Stimulated activated CD4-positive, alpha-beta T cell treated with anti-CD3 and anti-CD28 coated beads, Interleukin-2, amount 100 ng/mL, for 48 hours (primary cell): Measurements from ENCODE around the gene CDKN2AIP.
A peak's percentile ranks its signal among the peaks of the same experiment; 100 is the strongest.
"Not testable (repeated sequence)": the region's sequence is repeated elsewhere in the genome, so short reads cannot be mapped to it uniquely, and the experiment has no call there.

Experiments
- DNase-seq, 2 donors: peaks; one replicate each; pipeline ENCODE4 v3.0.0-alpha.2; 2020

Gene CDKN2AIP

GRCh38 chr4:183413234-183414200, 30.9 kb upstream of the CDKN2AIP start:
- no peak for DNase-seq

GRCh38 chr4:183416879-183417755, 27.3 kb upstream of the CDKN2AIP start:
- no peak for DNase-seq

- no peak for DNase-seq
These were observed 21.3 kb upstream of the CDKN2AIP start for GRCh38 chr4:183422962-183423631.

GRCh38 chr4:183424109-183424744, 20.2 kb upstream of the CDKN2AIP start:
- no peak for DNase-seq

GRCh38 chr4:183426507-183426906, 17.9 kb upstream of the CDKN2AIP start:
- no peak for DNase-seq

GRCh38 chr4:183429489-183429888, 14.9 kb upstream of the CDKN2AIP start:
- DNase-seq, result no peak

GRCh38 chr4:183430317-183430993, 14.0 kb upstream of the CDKN2AIP start:
- peak in 1 of 2 donors; percentile 21 for DNase-seq

GRCh38 chr4:183430994-183431347, 13.5 kb upstream of the CDKN2AIP start:
- no peak for DNase-seq

GRCh38 chr4:183431614-183432013, 12.8 kb upstream of the CDKN2AIP start:
- DNase-seq, result no peak

GRCh38 chr4:183433183-183433582, 11.3 kb upstream of the CDKN2AIP start:
- not testable (repeated sequence) for DNase-seq

GRCh38 chr4:183434264-183434663, 10.2 kb upstream of the CDKN2AIP start:
- DNase-seq, result no peak

GRCh38 chr4:183434666-183435190, 9.7 kb upstream of the CDKN2AIP start:
- no peak for DNase-seq

- DNase-seq, result no peak
These were observed 8.6 kb upstream of the CDKN2AIP start for GRCh38 chr4:183435803-183436202.

- no peak for DNase-seq
These were observed 8.0 kb upstream of the CDKN2AIP start for GRCh38 chr4:183436417-183436816.

- DNase-seq, result no peak
These were observed 7.0 kb upstream of the CDKN2AIP start for GRCh38 chr4:183437452-183437851.

- DNase-seq, result no peak
These were observed 5.8 kb upstream of the CDKN2AIP start for GRCh38 chr4:183438458-183439113.

- DNase-seq, result no peak
These were observed 3.2 kb upstream of the CDKN2AIP start for GRCh38 chr4:183441276-183441675.

- peak; percentile 26 to 39 for DNase-seq
These were observed 702 bp upstream of the CDKN2AIP start for GRCh38 chr4:183443655-183444213.

- DNase-seq, result peak in 1 of 2 donors; percentile 46
These were observed 627 bp downstream of the CDKN2AIP start for GRCh38 chr4:183445097-183445428.

- DNase-seq, result no peak
These were observed 3.2 kb downstream of the CDKN2AIP start for GRCh38 chr4:183447646-183448045.

GRCh38 chr4:183448436-183448835, 4.0 kb downstream of the CDKN2AIP start:
- no peak for DNase-seq
